ENCODE data around the gene SFMBT2.

The SFMBT2 gene

DNA sequence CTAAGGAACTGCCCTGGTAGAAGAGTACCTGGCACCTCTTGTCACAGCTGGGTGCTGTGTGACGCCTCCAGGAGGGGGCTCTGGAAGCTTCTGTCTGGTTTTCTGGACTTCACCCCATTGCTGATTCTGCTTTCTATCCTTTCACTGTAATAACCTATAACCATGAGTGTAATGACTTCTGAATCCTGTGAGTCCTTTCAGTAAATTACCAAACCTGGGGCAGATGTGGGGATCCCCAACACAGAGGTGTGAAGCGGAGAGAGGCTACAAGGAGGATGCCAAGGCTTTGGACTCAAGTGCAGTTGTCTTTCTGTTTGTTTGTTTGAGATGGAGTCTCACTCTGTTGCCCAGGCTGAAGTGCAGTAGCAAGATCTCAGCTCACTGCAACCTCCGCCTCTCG lies 143.7 kb downstream of the SFMBT2 start:
- Histone ChIP-seq H3K4me3 (ENCODE audit: low read depth, low read length) (no peak overlapping the region), H3K9me3 (ENCODE audit: control insufficient read depth, insufficient read depth, low read length) (no peaks in the 10 kb centered on the region), H3K36me3 (ENCODE audit: control insufficient read depth, insufficient read depth, low read length) (no peaks in the 10 kb centered on the region), H3K9ac (ENCODE audit: low read depth, low read length) (no peak overlapping the region), H3K27me3 (ENCODE audit: control insufficient read depth, insufficient read depth, low read length) (no peaks in the 10 kb centered on the region), H3K4me1 (ENCODE audit: control insufficient read depth, insufficient read depth, low read length) (no peaks in the 10 kb centered on the region)

GRCh38 chr10:7265396-7266123 lies 145.3 kb downstream of the SFMBT2 start:
- Histone ChIP-seq H3K9ac (ENCODE audit: low read depth, low read length) (no peak overlapping the region), H3K9me3 (ENCODE audit: control insufficient read depth, insufficient read depth, low read length) (no peaks in the 10 kb centered on the region), H3K4me1 (ENCODE audit: control insufficient read depth, insufficient read depth, low read length) (no peaks in the 10 kb centered on the region)

DNA sequence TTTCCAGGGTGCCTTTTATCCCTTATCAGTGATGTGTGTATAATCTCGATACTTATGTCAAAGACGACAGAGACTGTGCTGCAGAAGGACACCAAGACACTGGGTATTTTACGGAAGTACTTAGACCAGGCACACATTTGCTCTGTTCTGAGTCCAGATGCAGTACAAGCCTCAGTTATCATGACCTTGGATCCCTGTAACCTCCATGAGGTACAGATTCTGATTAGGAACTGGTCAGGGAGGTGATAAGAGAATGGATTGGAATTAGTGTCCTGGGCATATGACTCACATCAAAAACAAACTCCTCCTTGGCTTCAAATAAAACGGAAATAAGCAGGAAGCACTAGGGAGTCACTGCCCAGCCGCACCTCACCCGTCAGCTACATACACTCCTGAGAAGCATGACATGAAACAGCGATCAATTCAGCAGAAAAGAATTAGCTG lies 146.5 kb downstream of the SFMBT2 start:
- Histone ChIP-seq H3K27me3 (ENCODE audit: control insufficient read depth, insufficient read depth, low read length) (no peaks in the 10 kb centered on the region), H3K9ac (ENCODE audit: low read depth, low read length) (no peak overlapping the region), H3K4me1 (ENCODE audit: control insufficient read depth, insufficient read depth, low read length) (no peaks in the 10 kb centered on the region), H3K4me3 (ENCODE audit: low read depth, low read length) (no peak overlapping the region), H3K36me3 (ENCODE audit: control insufficient read depth, insufficient read depth, low read length) (no peaks in the 10 kb centered on the region), H3K9me3 (ENCODE audit: control insufficient read depth, insufficient read depth, low read length) (no peaks in the 10 kb centered on the region)

More at GRCh38 chr10:7265396-7266123, 145.3 kb downstream of the SFMBT2 start:
- Histone ChIP-seq H3K36me3 (ENCODE audit: control insufficient read depth, insufficient read depth, low read length) (no peaks in the 10 kb centered on the region), H3K27me3 (ENCODE audit: control insufficient read depth, insufficient read depth, low read length) (no peaks in the 10 kb centered on the region), H3K4me3 (ENCODE audit: low read depth, low read length) (no peak overlapping the region)

GRCh38 chr10:7263616-7264015 lies 147.2 kb downstream of the SFMBT2 start:
- Histone ChIP-seq H3K36me3 (ENCODE audit: control insufficient read depth, insufficient read depth, low read length) (no peaks in the 10 kb centered on the region), H3K4me3 (ENCODE audit: low read depth, low read length) (no peak overlapping the region), H3K9ac (ENCODE audit: low read depth, low read length) (no peak overlapping the region), H3K27me3 (ENCODE audit: control insufficient read depth, insufficient read depth, low read length) (no peaks in the 10 kb centered on the region), H3K4me1 (ENCODE audit: control insufficient read depth, insufficient read depth, low read length) (no peaks in the 10 kb centered on the region), H3K9me3 (ENCODE audit: control insufficient read depth, insufficient read depth, low read length) (no peaks in the 10 kb centered on the region)

GRCh38 chr10:7261351-7261750 lies 149.5 kb downstream of the SFMBT2 start:
- Histone ChIP-seq H3K9ac (ENCODE audit: low read depth, low read length) (no peak overlapping the region), H3K4me1 (ENCODE audit: control insufficient read depth, insufficient read depth, low read length) (no peaks in the 10 kb centered on the region), H3K4me3 (ENCODE audit: low read depth, low read length) (no peak overlapping the region), H3K36me3 (ENCODE audit: control insufficient read depth, insufficient read depth, low read length) (no peaks in the 10 kb centered on the region), H3K27me3 (ENCODE audit: control insufficient read depth, insufficient read depth, low read length) (no peaks in the 10 kb centered on the region), H3K9me3 (ENCODE audit: control insufficient read depth, insufficient read depth, low read length) (no peaks in the 10 kb centered on the region)

DNA sequence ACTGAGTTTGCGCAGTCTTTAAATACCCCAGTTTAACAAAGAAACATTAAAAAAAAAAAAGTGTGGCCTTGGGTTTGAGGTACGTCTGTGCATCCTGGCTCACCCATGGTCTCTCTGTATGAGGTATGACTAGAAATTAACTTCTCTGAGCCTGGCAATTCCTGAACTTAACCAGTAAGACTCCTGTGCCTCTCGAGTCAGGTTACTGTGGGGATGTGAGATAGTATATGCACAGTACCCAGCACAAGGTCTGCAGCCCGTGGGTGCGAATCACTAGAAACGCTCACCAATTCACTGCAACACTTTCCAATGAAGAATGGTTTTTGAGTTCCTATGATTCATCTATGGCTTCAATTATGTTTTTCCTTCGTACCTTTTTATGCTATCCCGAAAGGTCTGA lies 149.9 kb downstream of the SFMBT2 start:
- Histone ChIP-seq H3K9me3 (ENCODE audit: control insufficient read depth, insufficient read depth, low read length) (no peaks in the 10 kb centered on the region), H3K4me3 (ENCODE audit: low read depth, low read length) (no peak overlapping the region), H3K4me1 (ENCODE audit: control insufficient read depth, insufficient read depth, low read length) (no peaks in the 10 kb centered on the region), H3K9ac (ENCODE audit: low read depth, low read length) (no peak overlapping the region), H3K36me3 (ENCODE audit: control insufficient read depth, insufficient read depth, low read length) (no peaks in the 10 kb centered on the region), H3K27me3 (ENCODE audit: control insufficient read depth, insufficient read depth, low read length) (no peaks in the 10 kb centered on the region)

DNA sequence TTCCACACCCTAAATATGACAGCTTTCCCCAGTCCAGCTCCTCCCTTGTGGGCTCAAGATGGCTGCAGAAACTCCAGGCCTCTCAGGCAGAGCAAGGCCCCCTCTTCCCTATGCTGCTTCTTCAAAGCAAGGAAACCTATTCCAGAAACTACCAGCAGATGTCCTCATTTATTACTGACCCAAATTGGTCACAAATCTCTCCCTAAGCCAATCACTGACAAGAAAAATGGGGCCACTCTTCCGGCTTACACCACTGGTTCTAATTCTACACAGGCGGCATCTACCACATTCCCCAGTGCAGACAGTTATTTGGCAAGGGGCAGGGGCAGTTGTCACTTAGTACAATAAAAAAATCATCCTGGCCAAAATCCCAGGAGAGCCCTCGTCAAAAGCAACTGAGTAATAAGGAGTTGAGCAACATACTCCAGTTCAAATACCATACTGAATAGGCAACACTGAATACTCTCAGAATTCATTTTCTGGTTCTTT lies 150.4 kb downstream of the SFMBT2 start:
- no peaks in the 10 kb centered on the region for H3K4me1 ChIP-seq (ENCODE audit: control insufficient read depth, insufficient read depth, low read length)
- H3K9ac ChIP-seq (ENCODE audit: low read depth, low read length) = no peak overlapping the region
- H3K9me3 ChIP-seq (ENCODE audit: control insufficient read depth, insufficient read depth, low read length) = no peaks in the 10 kb centered on the region
- H3K4me3 ChIP-seq (ENCODE audit: low read depth, low read length) = no peak overlapping the region
- H3K27me3 ChIP-seq (ENCODE audit: control insufficient read depth, insufficient read depth, low read length) = no peaks in the 10 kb centered on the region
- H3K36me3 ChIP-seq (ENCODE audit: control insufficient read depth, insufficient read depth, low read length) = no peaks in the 10 kb centered on the region

- Histone ChIP-seq H3K4me1 (ENCODE audit: control insufficient read depth, insufficient read depth, low read length) (no peaks in the 10 kb centered on the region), H3K27me3 (ENCODE audit: control insufficient read depth, insufficient read depth, low read length) (no peaks in the 10 kb centered on the region), H3K36me3 (ENCODE audit: control insufficient read depth, insufficient read depth, low read length) (no peaks in the 10 kb centered on the region), H3K4me3 (ENCODE audit: low read depth, low read length) (no peak overlapping the region), H3K9ac (ENCODE audit: low read depth, low read length) (no peak overlapping the region), H3K9me3 (ENCODE audit: control insufficient read depth, insufficient read depth, low read length) (no peaks in the 10 kb centered on the region)
These were observed 151.8 kb downstream of the SFMBT2 start for GRCh38 chr10:7258948-7259523.

GRCh38 chr10:7255517-7255916 lies 155.3 kb downstream of the SFMBT2 start:
- no peak overlapping the region for H3K9ac ChIP-seq (ENCODE audit: low read depth, low read length)
- H3K4me1 ChIP-seq (ENCODE audit: control insufficient read depth, insufficient read depth, low read length) = no peaks in the 10 kb centered on the region
- no peaks in the 10 kb centered on the region for H3K27me3 ChIP-seq (ENCODE audit: control insufficient read depth, insufficient read depth, low read length)
- no peaks in the 10 kb centered on the region for H3K9me3 ChIP-seq (ENCODE audit: control insufficient read depth, insufficient read depth, low read length)
- no peak overlapping the region for H3K4me3 ChIP-seq (ENCODE audit: low read depth, low read length)
- H3K36me3 ChIP-seq (ENCODE audit: control insufficient read depth, insufficient read depth, low read length) = no peaks in the 10 kb centered on the region

GRCh38 chr10:7251696-7252465 lies 159.0 kb downstream of the SFMBT2 start:
- Histone ChIP-seq H3K36me3 (ENCODE audit: control insufficient read depth, insufficient read depth, low read length) (no peaks in the 10 kb centered on the region), H3K9me3 (ENCODE audit: control insufficient read depth, insufficient read depth, low read length) (no peaks in the 10 kb centered on the region), H3K27me3 (ENCODE audit: control insufficient read depth, insufficient read depth, low read length) (no peaks in the 10 kb centered on the region), H3K4me3 (ENCODE audit: low read depth, low read length) (no peak overlapping the region), H3K4me1 (ENCODE audit: control insufficient read depth, insufficient read depth, low read length) (no peaks in the 10 kb centered on the region), H3K9ac (ENCODE audit: low read depth, low read length) (no peak overlapping the region)

- no peak overlapping the region for H3K4me3 ChIP-seq (ENCODE audit: low read depth, low read length)
- H3K9ac ChIP-seq (ENCODE audit: low read depth, low read length) = no peak overlapping the region
- H3K9me3 ChIP-seq (ENCODE audit: control insufficient read depth, insufficient read depth, low read length) = no peaks in the 10 kb centered on the region
- no peaks in the 10 kb centered on the region for H3K27me3 ChIP-seq (ENCODE audit: control insufficient read depth, insufficient read depth, low read length)
- H3K4me1 ChIP-seq (ENCODE audit: control insufficient read depth, insufficient read depth, low read length) = no peaks in the 10 kb centered on the region
- no peaks in the 10 kb centered on the region for H3K36me3 ChIP-seq (ENCODE audit: control insufficient read depth, insufficient read depth, low read length)
These were observed 160.6 kb downstream of the SFMBT2 start for GRCh38 chr10:7250236-7250635.

All from iPS-15b (cell line).